ENCODE measurements around the gene PLEKHG2.
"Not testable (repeated sequence)": the region's sequence is repeated elsewhere in the genome, so short reads cannot be mapped to it uniquely, and the experiment has no call there.

Gene PLEKHG2

DNA sequence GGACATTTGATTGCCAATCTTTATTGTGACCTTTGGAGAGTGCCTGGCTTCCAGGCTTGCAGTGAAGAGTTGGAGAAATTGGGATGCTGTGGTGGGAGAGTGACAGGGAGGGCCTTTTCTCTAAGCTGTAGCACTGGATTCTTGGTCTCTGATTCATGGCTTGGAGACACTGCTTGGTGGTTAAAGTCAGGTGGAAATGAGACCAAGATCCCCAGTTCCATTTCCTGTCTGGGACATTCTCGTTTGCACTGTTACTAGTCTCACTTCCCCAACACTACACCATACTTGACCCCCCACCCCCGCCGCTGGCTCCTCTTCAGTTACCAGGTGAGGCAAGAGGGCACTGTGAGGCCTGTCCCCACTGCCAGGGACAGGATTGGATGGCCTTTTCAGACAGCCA is 35.8 kb downstream of the PLEKHG2 start:
- DNase-seq (ENCODE audit: low read depth), result no peak

DNA sequence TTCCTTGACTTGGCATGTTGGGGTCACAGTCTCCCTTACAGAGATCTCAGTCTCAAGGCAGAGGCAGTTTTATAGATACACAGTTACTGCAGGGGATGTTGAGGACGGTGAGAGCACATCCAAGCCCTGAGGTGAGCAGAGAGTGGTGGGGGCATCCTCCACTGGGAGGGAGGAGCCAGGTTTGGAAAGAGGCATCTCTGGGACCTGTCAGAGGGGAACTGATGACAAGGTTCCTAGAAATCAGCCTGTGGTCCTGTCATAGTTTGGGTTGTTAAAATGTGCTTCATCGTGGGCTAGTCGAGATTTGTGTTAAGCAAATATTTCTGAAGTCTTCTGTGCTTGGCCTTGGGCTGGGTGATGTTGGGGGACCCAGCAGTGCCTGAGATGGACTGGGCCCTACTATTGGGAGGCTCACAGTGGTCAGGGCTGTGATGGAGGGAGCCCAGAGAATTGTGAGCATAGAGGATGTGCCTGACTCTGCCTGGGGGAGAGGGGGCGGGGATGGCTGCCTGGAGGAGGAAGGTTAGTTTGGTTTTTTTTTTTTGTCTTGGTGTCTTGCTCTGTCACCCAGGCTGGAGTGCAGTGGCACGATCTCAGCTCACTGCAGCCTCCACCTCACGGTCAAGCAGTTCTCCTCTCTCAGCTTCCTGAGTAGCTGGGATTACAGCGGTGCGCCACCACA is 36.8 kb downstream of the PLEKHG2 start:
- no peak for DNase-seq (ENCODE audit: low read depth)

DNA sequence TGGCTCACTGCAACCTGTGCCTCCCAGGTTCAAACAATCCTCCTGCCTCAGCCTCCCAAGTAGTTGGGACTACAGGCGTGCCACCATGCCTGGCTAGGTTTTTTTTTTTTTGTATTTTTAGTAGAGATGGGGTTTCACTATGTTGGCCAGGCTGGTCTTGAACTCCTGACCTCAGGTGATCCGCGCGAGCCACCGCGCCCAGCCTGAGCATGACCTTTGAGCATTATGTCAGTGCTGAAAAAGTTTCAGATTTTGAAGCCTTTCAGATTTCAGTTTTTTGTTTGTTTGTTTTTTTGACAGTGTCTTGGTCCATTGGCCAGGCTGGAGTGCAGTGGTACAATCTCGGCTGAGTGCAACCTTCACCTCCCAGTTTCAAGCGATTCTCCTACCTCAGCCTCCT is 38.8 kb downstream of the PLEKHG2 start:
- not testable (repeated sequence) for DNase-seq (ENCODE audit: low read depth)

DNA sequence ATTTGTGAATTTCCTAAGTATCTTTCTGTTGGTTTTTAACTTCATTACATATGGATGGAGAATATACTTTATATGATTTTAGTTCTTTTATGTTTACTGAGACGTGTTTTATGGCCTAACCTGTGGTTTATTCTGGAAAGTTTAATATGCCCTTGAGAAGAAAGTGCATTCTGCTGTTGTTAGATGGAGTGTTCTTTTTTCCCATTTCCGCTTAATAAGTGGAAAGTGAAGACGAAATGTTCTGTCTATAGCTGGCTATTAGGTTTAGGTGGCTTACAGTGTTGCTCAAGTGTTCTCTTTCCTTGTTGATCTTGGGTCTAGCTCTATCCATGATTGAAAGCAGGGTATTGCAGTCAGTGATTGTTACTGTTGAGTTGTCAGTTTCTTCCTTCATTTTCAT is 50.9 kb downstream of the PLEKHG2 start:
- DNase-seq (ENCODE audit: low read depth), result no peak

DNA sequence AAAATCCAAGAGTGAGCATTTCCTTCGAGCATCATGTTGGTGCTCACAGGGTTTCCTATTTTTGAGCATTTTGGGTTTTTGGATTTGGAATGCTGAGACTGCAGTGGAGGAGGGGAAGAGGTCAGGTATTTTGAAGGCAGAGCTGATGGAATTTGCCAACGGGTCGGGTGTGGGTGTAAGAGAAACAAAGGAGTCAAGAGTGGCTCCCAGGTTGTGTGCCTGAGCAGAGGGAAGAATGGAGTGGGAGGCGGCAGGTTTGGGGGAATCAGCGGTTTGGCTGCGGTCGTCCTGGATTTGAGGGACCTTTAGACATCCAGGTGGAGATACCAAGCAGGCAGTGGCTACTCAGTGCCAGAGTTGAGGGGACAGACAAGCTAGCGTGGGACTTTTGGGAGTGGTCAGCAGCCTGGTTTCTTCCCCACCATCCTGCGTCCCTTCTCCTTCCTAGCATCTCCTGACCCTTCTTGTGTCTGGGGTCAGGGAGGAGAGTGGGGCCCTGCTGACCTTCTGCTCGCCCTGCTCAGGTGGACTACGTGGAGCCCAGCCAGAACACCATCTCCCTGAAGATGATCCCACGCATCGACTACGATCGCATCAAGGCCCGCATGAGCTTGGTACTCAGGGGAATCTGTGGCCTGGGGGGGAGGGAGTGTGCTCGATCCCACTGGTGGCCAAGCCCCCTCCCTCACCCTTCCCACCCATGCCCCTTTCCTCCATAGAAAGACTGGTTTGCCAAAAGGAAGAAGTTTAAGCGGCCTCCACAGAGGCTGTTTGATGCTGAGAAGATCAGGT is 53.7 kb downstream of the PLEKHG2 start:
- no peak for DNase-seq (ENCODE audit: low read depth)

DNA sequence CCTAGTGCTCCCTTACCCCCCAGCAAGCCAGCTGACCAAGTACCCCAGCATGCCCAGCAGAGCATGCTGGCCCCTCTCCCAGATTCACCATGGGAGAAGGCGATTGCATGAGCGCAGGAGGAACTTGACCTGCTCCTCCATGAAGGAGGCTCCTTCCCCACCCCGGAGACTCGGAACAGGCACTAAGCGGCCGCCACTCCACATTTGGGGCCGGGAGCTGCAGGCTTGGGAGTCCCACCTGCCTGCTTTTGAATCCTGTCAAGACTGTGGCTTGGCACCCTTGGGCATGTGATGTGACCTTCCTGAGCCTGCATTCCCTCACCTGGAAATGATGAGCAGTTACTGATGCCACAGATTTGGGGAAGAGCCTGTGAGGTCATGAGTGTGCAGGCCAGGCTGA is 55.5 kb downstream of the PLEKHG2 start:
- no peak for DNase-seq (ENCODE audit: low read depth)

DNA sequence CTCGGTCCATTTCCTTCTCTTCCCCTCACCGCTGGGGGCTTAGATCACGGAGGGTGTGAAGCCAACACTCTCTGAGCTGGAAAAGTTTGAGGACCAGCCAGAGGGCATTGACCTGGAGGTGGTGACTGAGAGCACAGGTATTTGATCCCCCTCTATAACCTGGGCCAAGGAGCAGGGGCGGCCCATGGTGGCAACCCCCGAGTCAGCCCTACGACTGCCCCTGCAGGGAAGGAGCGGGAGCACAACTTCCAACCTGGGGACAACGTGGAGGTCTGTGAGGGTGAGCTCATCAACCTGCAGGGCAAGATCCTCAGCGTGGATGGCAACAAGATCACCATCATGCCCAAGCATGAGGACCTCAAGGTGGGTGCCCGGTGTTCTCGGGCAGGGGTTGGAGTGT is 56.6 kb downstream of the PLEKHG2 start:
- DNase-seq (ENCODE audit: low read depth), result no peak

DNA sequence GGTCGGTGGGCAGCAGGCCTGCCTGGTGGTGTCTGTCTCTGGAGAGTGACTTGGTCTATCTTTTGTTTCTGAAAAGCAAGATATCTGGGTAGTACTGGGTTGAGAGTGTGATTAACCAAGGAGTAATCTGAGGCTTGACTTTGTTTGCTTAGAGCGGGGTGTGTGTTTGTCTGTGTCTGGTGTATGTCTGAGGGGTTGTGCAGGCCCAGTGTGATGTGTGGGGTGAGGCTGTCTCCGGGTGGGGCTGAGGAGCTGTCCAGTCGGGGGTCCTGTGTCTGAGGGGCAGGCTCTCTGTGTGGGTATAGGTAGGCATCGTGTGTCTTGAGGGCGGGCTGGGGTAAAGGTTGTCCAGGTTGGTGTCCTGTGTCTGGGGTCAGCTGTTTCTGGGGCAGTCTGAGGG is 57.1 kb downstream of the PLEKHG2 start:
- DNase-seq (ENCODE audit: low read depth), result no peak

DNA sequence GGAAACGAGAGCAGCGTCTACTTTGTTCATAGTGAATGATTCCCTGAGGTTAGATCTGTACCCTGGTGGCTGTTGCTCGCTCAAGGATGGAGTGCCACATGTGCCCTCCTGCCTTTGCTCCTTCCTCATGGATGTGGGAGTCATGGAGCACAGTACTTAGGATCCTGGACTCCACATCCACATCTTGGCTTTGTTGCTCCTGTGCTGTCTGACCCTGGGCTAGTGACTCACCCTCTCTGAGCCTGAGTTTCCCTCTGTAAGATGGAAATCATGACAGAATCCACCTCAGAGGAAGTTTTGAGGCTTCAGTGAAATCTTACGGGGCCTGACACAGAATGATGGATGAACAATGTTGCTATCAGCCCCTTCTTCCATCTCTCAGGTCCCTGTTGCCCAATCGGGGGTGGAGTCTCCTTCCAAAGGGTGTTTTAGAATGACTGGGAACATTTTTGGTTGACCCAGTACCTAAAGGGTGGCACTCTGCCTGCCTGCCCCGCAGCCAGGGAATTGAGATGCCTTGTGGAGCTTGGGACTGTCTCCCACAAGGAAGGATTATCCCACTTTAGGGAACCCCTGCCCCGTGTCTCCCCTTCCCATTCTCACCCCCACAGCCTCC is 58.4 kb downstream of the PLEKHG2 start:
- DNase-seq (ENCODE audit: low read depth), result no peak

DNA sequence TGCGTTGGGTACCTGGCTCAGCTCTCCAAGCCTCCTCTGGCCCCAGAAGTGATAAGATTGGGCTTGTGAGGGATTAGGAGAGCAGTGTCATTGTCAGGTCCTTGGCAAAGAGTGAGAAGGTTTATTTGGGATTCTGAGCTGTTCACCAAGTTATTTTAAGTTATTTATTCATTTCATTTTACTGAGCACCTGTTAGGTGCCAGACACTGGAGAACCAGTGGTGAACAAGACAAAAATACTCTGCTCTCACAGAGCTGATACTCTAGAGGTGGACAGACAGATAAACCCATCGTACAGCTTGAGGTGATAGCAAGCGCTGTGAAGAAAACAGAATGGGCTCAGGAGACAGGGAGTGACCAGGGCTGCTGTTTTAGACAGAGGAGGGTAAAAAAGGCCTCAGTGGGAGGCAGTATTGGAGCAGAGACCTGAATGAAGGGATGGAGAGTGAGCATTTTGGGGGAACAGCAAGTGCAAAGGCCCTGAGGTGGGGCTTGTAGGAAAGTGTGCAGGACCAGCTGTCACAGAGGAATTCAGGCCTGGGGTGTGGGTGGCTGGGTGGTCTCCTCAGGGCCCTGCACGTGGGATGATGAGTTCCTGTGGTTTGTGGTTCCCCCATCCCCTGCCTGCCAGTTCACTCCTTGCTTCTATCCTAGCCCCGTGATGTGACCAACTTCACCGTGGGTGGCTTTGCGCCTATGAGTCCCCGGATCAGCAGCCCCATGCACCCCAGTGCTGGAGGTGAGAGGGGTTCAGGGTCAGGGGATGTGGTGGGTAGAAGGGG is 59.5 kb downstream of the PLEKHG2 start:
- DNase-seq (ENCODE audit: low read depth), result no peak

DNA sequence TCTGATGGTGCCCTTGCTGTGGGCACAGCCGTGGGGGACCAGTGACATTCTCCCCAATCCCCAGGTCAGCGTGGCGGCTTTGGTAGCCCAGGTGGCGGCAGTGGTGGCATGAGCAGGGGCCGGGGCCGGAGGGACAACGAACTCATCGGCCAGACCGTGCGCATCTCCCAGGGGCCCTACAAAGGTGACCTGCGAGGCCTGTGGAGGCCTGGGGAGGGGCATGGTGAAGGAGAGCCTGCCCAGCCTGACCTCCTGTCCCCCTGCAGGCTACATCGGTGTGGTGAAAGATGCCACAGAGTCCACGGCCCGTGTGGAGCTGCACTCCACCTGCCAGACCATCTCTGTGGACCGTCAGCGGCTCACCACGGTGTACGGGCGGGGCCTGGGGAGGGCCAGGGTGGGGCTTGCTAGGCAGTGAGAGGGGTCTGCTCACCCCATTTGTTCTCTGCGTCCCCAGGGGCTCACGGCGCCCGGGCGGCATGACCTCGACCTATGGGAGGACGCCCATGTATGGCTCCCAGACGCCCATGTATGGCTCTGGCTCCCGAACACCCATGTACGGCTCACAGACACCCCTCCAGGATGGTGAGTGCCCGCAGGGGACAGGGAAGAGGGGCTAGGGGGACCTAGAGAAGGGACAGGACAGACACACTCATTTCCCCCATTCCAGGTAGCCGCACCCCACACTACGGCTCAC is 60.4 kb downstream of the PLEKHG2 start:
- no peak for DNase-seq (ENCODE audit: low read depth)

DNA sequence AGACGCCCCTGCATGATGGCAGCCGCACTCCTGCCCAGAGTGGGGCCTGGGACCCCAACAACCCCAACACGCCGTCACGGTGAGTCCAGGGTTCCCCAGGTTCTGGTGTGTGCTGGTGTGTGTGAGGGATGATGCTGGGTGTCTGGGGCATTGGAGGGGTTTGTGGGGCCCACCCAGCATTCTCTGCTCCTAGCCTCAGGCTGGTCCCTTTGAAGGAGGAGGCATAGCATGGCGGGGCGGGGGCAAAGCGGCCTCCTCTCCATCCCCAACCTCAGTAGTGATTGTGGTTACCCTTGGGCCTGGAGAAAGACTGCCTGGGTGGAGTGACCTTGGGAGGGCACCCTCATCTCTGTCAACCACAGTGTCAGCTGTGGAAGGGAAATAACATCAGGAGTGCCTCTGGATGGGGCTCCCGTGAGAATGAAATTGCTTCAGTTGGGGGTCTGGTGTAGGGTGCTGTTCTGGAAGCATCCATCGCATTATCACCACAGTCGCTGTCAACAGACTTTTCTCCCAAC is 61.0 kb downstream of the PLEKHG2 start:
- DNase-seq (ENCODE audit: low read depth), result no peak

DNA sequence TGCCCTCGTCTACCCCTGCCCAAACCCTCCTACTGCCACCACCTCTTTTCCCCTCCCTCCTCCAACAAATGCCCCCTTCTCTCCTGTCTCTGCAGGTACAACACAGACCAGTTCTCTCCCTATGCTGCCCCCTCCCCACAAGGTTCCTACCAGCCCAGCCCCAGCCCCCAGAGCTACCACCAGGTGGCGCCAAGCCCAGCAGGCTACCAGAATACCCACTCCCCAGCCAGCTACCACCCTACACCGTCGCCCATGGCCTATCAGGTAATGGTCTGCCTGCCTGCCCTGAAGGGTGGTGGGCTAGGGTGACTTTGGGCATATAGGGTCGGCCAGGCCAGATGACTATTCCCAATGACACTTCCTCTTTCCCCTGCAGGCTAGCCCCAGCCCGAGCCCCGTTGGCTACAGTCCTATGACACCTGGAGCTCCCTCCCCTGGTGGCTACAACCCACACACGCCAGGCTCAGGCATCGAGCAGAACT is 61.7 kb downstream of the PLEKHG2 start:
- peak; percentile 71 for DNase-seq (ENCODE audit: low read depth)

DNA sequence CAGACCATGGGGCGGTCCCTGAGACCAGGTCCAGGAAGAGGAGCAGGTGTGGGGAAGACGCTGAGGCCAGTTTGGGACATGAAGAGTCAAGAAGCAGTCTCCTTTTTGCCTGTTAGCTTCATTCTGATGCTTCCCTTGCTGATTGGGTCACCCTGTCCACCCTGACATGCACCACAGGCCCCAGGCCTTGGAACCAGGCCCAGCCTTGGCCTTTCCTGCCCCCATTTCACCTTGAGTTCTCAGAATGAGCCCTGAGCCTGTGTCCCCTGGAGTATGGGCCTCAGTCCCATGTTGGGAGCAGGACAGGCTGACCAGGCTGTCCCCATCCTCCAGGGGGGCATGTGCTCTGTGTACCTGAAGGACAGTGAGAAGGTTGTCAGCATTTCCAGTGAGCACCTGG is 63.3 kb downstream of the PLEKHG2 start:
- DNase-seq (ENCODE audit: low read depth), result no peak

All from activated T-cell treated with anti-CD3 and anti-CD28 coated beads for 1 hour (primary cell).